Upper lobe of left lung (tissue), 4 donors: ENCODE measurements around the gene TMEM200B.
"Not testable (repeated sequence)": the region's sequence is repeated elsewhere in the genome, so short reads cannot be mapped to it uniquely, and the experiment has no call there.

Source experiments
- EP300 ChIP-seq, 4 donors: sonication (generic); formaldehyde crosslinking; IDR thresholded peaks; one replicate each; pipeline ENCODE4 v1.5.1; 2017; ENCODE audit warnings: antibody characterized with exemption in 4 of 4, control low read depth in 2 of 4
- POLR2A ChIP-seq, 4 donors: fragments of 450-650 bp; IDR thresholded peaks; one replicate each; pipeline ENCODE4 v1.5.1; 2016 to 2017; ENCODE audit warnings: antibody characterized with exemption in 4 of 4, mild to moderate bottlenecking in 2 of 4
- POLR2AphosphoS5 ChIP-seq, 2 donors: sonication (generic); formaldehyde crosslinking; IDR thresholded peaks; one replicate each; pipeline ENCODE4 v1.5.1; 2017; ENCODE audit warnings: antibody characterized with exemption in 2 of 2
- TF ChIP-seq, protein P1 (sequence below), 6 experiments: fragments of 450-650 bp in 4 of 6; fragments of 200-600 bp in 2 of 6; sonication (generic) in 2 of 6; IDR thresholded peaks; one replicate each; pipeline ENCODE4 v1.5.1; 2016 to 2019; ENCODE audit warnings: antibody characterized with exemption in 6 of 6

- TF ChIP-seq, protein P1, sequence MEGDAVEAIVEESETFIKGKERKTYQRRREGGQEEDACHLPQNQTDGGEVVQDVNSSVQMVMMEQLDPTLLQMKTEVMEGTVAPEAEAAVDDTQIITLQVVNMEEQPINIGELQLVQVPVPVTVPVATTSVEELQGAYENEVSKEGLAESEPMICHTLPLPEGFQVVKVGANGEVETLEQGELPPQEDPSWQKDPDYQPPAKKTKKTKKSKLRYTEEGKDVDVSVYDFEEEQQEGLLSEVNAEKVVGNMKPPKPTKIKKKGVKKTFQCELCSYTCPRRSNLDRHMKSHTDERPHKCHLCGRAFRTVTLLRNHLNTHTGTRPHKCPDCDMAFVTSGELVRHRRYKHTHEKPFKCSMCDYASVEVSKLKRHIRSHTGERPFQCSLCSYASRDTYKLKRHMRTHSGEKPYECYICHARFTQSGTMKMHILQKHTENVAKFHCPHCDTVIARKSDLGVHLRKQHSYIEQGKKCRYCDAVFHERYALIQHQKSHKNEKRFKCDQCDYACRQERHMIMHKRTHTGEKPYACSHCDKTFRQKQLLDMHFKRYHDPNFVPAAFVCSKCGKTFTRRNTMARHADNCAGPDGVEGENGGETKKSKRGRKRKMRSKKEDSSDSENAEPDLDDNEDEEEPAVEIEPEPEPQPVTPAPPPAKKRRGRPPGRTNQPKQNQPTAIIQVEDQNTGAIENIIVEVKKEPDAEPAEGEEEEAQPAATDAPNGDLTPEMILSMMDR (IDR thresholded peaks at IDR 0.05), result not testable (repeated sequence)
- TF ChIP-seq POLR2AphosphoS5, EP300, POLR2A (IDR thresholded peaks at IDR 0.05): not testable (repeated sequence)
Measured at GRCh38 chr1:29131056-29131455, 7.4 kb upstream of the TMEM200B start.
